HG02981 (cell line): ENCODE results near the gene PYGO2.
A peak's percentile ranks its signal among the peaks of the same experiment; 100 is the strongest.
"Not testable (repeated sequence)": the region's sequence is repeated elsewhere in the genome, so short reads cannot be mapped to it uniquely, and the experiment has no call there.

ENCODE experiments used
- ATAC-seq: cut with Tn5 transposase; IDR thresholded peaks from one replicate; pipeline ENCODE4 v1.9.1; 2021; ENCODE audit warnings: mild to moderate bottlenecking, moderate library complexity; ENCODE audit not compliant: unreplicated experiment

The PYGO2 gene

DNA sequence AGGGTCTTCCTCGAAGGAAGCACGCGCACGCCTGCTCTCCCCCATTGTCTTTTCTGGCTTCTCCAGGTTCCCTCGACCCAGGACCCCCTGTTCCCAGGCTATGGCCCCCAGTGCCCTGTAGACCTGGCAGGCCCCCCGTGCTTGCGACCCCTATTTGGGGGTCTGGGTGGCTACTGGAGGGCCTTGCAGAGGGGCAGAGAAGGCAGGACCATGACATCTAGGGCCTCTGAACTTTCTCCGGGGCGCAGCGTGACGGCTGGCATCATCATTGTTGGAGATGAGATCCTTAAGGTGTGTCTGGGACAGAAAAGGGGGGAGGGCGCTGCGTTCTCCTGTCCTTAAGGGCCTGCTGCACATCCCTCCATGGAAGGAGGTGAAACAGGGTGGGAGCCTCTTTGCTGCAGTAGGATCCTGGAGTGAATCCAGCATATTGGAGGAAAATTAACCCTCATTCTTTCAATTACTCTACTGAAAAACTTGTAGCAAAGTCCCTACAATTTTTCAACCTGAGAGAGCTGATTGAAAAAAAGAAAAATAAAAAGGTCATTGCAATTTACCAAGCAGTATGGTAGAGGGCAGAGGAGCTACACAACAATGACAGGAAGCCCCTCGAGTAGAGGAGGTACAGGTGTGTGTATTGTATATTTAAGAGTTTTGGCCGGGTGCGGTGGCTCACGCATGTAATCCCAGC is 22.3 kb upstream of the PYGO2 start:
- ATAC-seq, result no peak

DNA sequence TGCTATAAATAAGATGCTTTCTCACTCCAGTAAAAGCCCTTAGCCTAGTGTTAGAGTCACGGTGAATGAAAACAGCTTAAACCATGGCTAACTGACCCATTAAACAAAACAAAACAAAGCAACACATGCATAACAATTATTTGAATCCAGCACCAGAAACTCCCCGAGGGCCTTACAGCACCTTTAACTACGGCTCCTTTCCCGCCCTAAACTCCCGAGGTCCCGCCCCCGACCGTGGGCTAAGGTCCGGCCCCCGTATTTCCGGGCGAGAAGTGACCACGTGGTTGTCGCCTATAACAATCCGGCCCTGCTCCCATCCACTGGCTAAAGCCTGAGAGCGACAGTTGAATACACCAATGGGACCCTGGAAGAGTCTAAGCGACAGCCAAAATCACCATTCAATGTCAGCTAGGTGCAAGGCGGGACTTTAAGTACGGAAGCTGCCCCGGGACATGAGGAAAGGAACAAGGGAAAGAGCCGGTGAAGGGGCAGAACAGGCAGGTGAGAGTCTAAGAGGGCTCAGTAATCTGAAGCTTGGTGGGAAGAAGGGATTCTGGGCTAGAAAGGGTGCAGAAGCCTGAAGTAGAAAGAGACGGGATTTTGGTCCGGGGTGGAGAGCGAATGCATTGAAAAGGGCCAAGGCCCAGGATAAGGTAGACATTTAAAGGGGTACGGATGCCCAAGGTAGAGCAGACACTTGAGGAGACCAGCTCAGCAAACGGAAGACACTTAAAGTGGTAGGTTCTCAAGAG is 21.5 kb upstream of the PYGO2 start, which contains the start of gene FLAD1:
Gene FLAD1 (plus strand): TSS at position 448 of the 752 bp plus-strand sequence. CDS start 351 bp downstream, outside the sequence.
- ATAC-seq, result peak; percentile 99

DNA sequence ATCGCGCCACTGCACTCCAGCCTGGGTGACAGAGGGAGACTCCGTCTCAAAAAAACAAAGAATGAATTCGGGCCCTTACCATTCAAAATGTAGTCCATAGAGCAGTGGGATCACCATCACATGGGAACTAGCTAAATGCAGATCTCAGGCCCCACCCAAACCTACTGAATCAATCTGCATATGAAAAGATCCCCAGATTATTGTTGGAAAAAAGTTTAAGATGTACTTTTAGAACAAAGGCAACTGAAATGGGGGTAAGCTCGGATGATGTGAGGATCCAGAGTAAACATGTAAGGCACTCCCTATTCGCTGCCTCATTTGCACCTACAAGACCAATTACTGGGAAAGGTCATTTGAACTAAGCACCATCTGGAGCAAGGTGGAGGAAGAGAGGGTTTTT is 20.8 kb upstream of the PYGO2 start:
- ATAC-seq, result no peak

DNA sequence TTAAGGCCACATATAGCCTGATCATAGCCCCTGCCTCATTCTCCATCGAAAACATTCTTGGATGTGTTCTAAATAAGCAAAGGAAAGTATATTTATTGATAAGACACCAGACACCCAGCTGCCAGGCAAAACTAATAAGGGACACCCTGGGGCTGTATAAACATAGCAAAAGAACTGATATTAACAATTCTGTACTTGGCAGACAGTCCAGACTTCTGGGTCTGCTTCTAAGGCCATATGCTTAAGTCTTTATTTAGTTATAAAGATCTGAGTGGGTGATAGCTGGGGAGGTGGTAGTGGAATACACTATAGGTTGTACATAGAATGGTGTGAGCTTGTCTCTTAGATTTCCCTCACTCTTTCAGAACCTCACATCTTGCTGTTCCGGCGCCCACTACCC is 16.8 kb upstream of the PYGO2 start:
- ATAC-seq, result no peak

DNA sequence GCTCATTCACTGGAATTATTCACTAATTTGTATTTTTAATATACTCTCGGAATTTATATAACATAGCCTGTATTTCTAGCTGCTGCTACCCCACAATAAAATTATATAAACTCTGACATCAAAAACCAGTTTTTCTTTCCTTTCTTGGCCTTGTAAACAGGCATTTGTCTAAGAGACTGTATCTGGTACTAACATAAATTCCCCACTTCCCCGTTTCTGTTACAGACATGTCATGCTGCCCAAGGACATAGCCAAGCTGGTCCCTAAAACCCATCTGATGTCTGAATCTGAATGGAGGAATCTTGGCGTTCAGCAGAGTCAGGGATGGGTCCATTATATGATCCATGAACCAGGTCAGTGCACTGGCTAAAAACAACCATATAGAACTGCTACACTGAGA is 16.2 kb upstream of the PYGO2 start:
- not testable (repeated sequence) for ATAC-seq

DNA sequence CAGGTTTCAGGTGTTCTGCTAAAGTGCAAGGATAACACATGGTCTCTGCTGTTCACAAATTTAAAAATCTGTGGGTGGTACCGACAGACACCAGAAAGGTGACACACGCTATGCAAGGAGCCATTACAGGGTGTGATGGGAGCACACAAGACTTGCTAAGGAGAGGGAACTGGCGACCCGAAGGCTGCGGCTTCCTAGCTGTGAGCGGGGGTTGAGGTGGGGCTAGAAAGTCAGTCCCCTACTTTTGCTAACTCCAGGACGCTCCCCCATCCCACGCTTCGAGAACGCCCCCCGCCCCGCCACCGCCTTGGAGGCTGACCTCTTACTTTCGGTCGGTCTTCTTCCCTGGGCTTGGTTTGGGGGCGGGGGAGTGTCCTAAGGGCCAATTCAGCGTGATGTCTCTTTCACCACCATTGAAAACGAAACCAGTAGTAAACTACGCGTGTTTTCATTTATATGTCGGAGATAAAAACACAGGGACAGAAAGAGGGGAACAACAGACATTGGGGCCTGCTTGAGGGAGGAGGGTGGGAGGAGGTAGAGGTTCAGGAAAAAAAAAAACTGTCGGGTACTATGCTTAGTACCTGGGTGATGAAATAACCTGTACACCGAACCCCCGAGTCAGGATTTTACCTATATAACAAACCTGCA is 14.0 kb upstream of the PYGO2 start:
- no peak for ATAC-seq

DNA sequence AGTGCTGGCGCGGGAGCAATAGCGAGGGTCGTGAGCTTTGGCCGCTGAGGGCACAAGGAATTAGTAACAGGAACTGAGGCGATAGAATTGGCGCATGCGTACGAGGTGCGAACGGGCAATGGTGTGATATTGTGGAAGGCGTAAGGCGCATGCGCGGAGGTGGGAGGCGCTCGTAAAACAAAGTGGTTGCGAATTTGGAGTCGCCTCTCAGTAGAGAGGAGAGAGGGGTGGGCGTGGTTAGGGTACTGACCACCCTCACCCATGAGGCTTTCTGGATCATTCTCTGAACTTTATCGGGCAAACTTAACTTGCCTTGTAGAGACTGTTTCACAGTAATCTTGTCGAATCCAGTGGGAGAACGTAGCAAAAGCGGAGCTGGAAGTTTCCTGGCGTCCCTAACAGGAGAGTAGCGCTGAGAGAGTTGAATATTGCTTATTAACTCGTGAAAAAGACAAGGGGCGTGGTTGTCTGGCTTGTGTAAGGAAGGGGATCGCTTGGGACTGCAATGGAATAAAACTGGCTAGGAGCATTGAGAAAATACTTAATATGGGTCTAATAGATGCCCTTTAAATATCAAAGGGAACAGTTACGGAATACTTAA is 13.3 kb upstream of the PYGO2 start:
- ATAC-seq, result peak; percentile 35

DNA sequence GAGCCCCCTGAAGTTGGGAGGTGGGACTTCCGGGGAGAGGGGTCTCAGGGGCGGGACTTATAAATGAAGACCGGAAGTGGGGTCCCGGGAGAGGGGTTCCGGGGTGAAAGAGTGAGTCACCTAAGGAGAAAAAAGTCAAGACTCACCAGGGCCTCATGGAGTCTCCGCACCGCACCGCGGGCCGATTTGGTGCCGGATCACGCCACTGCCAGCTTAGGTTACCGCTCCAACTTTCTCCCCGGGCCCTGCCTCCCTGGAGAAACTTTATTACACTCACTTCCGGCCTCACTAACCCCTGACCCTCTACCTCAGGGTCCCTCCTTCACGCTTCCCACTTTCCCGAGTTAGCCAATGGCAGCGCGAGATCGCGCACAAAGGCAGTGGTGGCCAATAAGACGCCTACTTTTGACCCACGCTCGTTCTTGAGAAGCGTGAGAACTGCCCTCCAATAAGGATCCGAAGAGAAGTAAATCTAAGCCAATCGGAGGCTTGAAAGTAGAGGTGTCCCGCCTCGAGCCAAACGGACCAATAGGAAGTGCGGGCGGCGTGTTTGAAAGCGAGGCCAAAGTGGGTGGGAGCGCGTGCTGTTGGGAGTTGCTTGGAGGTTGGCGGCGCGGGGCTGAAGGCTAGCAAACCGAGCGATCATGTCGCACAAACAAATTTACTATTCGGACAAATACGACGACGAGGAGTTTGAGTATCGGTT is 12.7 kb upstream of the PYGO2 start, which contains the start of gene CKS1B:
Gene CKS1B (plus strand): TSS at position 580 of the 706 bp plus-strand sequence. CDS start 65 bp downstream, at position 645.
- peak; percentile 78 for ATAC-seq

DNA sequence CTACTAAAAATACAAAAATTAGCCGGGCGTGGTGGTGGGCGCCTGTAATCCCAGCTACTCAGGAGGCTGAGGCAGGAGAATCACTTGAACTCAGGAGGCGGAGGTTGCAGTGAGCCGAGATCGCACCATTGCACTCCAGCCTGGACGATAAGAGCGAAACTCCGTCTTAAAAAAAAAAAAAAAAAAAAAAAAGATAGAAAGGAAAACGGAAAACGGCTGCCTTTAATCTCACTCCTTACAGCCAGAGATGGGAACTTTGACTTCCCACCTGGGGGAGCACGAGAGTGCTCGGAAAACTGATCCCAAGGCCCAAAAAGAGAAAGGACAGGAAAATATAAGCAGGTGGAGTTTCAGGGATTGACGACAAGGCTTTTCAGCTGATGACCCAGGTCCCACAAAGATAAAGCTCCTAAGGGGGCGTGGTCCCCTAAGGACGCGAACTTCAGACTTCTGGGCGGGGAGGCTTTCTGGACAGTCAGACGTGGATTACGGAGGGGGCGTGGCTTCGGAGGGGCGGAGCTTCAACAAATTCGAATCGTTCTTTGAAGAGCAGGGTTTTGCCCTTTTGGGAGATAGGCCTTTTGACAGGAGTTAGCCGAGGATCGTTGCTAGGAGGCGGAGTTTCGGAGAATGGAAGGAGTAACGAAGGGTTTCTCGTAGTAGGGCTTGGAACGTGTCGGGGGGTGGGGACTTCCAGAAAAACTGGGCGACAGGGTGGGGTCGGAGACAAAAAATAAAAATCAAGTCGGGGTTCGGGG is 11.9 kb upstream of the PYGO2 start:
- ATAC-seq, result peak; percentile 18

DNA sequence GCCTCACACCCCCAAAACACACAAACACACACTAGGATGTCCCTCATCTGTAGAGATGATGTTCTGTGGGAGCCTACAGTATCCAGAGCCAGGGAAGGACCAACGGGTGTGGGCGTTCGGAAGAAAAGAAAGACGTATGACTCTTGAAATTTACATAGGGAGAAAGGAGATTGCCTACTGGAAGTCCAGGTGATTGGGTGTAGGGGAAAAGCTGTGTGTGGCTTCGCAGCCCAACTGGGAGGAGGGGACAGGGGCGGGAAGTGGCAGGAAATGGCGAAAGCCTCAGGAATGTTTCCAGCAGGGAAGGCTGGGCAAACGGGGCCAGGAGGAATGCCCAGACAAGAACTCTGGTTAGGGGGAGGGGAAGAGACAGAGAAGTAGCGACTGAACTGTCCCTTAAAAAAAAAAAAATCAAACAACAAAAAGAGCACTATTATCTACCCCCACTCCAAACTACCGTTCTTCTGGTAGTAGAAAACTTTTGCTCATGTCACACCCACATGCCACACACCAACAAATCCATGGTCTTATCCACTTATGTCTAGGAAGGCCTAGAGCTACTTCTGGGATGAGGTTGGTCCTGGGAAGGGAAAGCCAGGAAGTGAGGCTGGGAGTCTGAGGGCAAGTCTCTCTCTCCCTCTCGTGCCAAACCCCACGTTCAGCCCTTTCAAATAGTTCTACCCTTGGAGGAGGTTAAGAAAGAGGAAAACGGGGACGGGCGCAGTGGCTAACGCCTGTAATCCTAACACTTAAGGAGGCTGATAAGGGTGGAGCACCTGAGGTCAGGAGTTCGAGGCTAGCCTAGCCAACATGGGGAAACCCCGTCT is 11.1 kb upstream of the PYGO2 start:
- no peak for ATAC-seq

DNA sequence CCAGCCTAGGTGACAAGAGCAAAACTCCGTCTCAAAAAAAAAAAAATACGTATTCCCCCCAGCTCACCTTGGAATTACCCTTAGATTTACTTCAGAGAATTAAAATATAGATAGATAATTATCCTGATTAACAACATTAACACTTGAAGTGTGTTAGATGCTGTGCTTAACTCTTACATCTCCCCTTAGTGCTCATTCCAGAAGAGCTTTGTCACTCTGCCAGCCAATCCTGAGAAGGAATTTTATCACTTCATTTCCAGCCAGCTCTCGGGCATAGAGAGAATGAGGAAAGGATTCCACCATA is 10.6 kb upstream of the PYGO2 start:
- no peak for ATAC-seq

DNA sequence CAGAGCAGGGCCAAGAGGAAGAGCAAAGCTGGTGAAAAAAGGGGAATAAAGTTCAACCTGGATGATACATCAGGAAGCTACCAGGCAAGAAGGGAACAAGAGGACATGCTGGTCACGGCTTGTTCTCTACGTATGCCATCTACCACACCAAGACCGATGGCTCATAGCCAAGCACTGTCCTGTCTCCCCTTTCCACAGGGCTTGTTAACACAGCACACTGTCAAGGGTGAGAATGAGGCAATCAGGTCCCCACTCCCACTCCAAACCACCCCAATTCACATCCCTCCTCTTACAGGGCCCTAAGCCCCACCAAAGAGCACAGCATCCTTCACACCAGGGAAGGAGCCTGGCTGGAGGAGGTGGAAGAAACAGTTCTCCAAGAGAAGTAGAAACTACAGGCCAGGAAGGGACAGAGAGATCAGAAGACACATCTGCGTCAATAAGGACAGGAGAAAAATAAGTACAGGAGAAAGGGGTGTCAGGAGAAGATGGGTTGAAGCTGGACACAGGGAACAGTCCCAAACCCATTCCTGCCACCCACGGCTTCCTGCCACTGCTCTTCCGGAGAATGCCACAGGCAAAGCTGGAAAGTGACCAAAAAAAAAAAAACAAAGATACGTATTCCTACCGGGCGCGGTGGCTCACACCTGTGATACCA is 9.9 kb upstream of the PYGO2 start:
- ATAC-seq, result no peak

DNA sequence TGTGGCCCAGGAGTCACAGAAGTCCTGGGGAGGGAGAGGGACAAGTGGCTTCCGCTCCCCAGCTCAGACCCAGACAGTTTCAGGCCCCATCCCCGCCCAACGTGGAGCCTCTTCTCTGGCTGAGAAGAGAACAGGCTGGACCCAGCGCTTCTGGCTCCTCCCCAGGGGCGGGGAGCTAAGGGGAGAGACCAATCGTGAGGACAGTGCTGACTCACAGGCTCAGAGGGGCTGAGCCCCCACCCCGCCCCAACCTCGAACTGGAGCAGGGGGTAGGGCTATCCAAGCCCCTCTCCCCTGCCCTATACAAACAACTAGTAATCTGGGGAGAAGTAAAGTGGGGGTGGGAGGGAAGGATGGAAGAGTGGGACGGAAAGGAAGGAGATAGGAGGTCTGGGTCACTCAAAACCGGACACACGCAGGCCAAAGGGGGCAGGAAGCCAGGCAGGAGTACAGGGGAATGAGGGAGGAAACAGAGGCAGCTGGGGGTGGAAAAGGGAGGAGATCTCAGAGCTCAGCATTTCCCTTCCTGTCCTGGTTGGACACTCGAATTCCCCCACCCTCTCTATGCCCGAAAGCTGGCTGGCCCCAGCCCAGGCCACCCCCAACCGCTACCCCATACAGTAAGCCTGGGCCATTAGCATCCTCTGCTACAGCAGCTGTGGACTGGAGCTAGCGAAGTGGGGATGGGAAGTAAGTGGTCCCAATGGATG is 9.2 kb upstream of the PYGO2 start, which contains the start of gene SHC1:
Gene SHC1 (minus strand): TSS at position 117 of the 710 bp plus-strand sequence. CDS start 221 bp downstream, outside the sequence.
- ATAC-seq, result no peak

DNA sequence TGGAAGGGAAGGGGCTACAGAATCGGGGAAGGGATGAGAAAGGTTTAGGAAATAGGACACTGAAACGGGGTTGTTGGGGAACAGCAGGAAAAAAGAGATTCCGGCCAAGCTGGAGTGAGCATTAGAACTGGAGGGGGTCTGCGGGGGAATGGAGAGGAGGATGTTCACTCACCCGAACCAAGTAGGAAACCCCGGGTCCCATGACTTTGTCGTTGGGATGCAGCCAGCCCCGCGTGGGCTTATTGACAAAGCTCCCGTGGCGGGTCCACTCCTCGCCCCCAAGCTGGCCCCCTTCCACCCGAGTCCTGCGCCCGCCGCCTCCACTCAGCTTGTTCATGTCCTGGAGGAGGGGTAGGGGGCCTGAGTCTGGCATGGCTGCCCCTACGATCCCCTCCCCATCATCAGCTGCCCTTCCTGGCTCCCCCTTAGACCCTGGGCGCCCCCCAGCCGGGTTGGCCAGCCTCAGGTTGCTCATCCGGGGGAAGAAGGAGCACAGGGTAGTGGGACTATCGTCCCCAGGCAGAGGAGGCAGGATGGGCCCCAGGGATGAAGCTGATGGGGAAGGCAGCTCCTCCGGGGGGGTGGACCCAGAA is 8.4 kb upstream of the PYGO2 start:
- ATAC-seq, result no peak

DNA sequence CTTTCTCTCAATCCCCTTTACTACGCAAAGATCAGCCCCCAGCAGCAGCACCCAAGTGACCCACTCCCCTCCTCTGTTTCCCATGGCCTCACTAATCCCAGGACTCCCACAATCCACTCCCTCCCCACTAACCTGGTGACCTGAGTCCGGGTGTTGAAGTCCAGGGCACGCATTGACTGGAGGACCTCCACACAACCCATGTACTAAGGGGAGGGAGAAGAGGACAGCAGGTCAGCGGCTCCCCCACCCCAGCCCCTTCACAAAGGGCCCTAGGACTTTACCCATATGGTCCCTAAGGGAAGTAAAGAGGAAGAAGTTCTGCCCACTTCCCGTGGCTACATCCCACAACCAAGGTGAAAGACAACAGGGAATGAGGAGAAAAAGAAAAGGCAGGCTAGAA is 7.7 kb upstream of the PYGO2 start:
- no peak for ATAC-seq

DNA sequence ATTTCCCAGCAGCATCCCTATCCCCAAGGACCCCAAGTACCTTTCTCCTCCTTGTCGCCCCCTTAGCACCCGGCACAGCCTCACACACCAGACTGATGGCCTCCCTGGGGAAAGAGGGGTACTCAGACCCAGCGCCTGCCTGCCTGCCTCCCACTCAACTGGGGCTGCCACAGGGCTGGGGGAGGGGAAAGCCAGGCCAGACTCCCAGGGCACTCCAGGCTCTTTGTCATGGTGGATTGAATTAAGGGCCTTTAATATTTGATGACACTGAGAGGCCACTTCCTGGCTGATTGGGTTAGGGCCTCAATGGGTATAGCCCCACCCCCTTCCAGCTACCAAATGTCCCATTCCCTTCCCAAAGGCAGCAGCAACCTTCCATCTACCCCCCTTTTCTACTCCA is 7.1 kb upstream of the PYGO2 start:
- no peak for ATAC-seq

DNA sequence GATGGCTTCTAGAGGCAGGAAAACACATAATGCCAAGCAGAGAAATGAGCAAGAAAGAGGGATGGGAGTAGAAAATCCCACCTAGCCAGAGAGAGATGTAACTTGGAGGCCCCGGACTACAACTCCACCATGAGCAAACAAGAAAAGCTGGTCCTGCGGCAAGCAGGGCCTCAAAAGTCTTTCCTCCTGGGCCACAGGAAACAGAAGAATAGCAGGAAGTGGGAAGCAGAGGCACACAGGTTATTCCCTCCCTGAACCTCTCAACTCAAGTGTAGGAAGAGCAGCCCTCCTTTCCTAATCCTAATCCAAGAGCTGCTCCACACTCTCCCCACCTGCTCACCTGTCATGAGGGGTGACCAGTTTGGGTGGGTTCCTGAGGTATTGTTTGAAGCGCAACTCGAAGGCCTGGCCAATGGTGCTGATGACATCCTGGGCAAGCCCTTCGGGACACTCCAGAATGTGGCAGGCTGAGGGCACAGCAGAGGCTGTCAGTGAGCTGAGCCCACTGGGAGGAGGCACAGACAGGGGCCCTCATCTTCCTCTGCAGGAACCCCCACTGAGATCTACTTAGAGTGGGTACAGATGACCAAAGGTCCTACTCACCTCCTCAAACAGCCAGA is 5.9 kb upstream of the PYGO2 start:
- no peak for ATAC-seq
